PC-9 (cell line): ENCODE results near the gene MDFIC.

Experiments used
- CTCF ChIP-seq: fragments of 200-600 bp; sonication (generic); conservative IDR thresholded peaks from 2 replicates; pipeline ENCODE4 v1.6.1; 2017; ENCODE audit warnings: mixed run types, antibody characterized with exemption, mild to moderate bottlenecking, moderate library complexity
- EZH2 ChIP-seq: fragments of 200-600 bp; sonication (generic); IDR thresholded peaks from 2 replicates; pipeline ENCODE4 v1.8.0; 2017; ENCODE audit warnings: antibody characterized with exemption, low read depth

DNA sequence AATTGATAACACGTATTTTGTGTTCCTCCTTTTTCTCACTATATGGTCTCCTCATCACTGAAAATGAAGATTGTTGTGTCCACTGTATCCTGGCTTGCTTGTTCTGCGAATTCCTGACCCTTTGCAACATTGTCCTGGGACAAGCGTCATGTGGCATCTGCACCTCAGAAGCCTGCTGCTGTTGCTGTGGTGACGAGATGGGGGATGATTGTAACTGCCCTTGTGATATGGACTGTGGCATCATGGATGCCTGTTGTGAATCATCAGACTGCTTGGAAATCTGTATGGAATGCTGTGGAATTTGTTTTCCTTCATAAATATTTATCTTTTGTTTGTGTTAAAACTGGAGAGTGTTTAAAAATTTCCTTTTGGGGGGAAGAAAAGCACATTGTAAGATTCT is 93.7 kb downstream of the MDFIC start:
- TF ChIP-seq CTCF (no peak), EZH2 (no peak)
